ENCODE data around the gene PER1.

PER1 gene

DNA sequence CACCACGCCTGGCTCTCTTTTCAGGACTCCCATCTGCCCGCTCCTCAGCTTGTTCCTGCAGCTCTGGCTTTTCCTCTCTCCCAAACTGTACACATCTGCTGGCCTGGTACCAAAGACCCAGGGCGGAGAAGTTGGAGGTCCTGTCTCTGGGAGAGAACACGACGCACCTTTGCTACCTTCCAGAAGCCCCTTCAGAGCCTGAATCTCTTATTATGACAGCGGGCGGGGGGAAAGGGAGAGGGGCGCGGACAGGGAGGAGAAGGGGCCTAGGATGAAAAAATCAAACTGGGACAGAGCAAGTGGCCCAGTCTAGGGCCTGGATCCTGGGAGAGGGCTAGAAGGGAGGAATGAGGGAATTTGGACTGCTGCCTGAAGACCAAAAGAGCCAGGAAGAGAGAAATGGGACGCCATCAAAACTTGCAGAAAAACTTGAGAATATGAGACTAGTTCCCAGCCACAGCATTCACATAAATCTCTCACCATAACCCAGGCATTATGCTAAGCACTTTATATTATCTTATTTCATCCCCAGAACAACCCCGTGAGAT, 2.5 kb upstream of the PER1 start:
- no peak for DNase-seq (ENCODE audit: low read depth in 2 of 2, low spot score in 1 of 2)

DNA sequence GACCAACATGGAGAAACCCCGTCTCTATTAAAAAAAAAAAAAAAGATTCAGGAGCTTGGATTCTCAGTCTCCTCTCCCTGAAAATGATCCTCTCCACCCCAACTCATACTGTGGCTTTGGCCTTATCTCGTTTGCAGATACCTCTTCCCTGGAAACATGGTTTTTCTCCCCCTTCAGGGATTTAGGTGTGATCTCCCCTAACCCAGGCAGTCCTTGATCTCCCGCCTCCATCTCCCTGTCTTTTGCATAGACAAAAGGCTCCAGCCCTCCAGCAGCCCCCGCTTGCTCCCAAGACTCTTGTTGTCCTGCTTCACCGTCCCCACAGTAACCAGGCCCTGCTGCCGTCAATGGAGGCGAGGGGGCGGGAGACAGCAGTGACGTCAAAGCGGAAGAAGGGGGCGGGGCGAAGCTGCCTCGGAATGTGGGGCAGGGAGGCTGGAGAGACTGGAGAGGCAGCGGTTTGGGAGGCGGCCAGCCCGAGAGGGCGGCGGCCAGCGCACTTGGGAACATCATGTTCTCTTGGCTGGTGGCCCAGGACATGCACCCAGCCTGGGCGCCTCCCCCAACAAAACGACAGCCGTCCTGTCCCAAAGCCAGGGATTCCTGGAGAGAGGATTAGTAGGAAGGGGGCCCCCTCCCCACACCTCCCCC, 1.9 kb upstream of the PER1 start:
- DNase-seq (ENCODE audit: low read depth in 2 of 2, low spot score in 1 of 2): peak in 1 of 2 donors; percentile 80

DNA sequence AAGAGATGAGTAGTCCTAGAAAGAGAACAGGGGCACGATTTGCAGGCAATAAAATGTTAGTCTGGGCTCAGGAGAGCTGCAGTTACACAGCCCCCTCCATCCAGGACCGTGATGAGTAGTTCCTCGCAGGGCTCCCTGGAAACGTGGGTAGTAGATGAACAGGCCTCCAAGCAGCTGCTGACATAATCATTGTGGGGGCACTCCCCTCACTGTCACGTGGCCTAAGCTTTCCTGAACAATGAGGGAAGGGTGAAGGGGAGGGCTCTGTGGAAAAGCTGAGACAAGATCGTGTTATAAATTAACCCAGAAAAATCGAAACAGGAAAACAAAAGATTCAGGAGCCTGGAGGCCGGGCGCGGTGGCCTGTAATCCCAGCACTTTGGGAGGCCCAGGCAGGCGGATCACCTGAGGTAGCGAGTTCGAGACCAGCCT, 1.3 kb upstream of the PER1 start:
- no peak for DNase-seq (ENCODE audit: low read depth in 2 of 2, low spot score in 1 of 2)

DNA sequence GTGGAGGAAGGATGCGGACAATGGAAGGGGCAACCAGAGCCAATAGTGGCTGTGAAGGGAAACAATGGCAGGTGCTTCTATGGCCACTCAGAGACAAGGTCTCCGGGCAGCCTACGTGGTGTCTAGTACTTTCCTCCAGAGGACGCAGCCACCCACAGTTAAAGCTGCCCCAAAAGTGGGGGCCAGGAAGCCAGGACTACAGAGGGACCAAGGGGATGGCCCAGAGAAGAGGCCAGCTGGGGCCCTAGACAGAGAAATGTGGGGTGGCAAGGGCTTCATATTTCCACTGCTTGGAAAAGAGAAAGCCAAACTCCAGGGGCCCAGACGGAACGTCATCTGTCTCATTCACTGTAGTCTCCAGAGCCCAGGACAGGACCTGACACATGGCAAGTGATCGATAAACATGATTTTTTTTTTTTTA, 837 bp upstream of the PER1 start:
- no peak for DNase-seq (ENCODE audit: low read depth in 2 of 2, low spot score in 1 of 2)

DNA sequence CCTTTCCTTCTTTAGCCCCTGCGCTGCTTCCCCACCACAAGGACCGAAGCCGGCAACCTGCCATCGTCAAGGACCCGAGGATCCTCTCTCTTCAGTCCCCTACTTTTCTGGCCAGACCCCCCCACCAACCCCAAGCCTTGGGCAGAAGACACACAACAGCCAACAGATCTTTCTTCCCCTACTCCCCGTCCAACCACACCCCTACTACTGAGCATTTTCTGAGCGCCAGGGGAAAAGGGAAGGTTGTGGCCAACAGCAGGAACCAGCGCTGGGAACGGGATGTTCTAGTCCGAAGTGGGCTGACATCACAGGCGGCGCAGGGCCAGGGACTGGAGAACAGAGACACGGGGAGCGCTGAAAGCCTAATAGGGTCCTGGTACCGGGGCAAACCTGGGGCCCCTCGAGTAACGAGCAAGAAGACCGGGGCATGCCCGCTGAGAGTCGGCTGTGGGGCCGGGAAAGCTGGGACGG, 528 bp downstream of the PER1 start:
- DNase-seq (ENCODE audit: low read depth in 2 of 2, low spot score in 1 of 2): no peak

DNA sequence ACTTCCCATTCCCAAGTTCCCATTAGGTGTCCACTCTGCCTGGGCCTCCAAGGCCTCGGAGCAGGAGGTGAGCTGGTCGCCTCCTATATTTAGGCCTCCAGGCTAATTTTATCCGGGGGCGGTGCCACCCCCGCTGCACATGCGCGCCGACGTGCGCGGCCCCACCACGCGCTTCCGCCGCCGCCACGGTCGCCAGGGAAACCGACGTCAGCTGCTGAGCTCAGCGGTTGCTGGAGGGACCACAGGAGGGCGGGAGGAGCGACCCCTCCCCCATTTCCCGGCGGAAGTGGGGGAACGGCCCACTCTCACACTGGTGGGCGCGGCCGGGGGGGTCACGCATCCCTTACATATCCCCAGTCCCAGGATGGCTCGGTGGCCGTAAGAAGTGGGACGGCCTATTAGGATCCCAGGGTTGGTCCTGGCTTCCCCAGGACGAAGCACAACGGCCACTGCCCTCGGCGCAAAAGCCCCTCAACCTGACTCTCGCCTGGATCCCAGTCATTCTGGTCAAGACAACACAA, 1.0 kb downstream of the PER1 start:
- DNase-seq (ENCODE audit: low read depth in 2 of 2, low spot score in 1 of 2): peak; percentile 64 to 85

DNA sequence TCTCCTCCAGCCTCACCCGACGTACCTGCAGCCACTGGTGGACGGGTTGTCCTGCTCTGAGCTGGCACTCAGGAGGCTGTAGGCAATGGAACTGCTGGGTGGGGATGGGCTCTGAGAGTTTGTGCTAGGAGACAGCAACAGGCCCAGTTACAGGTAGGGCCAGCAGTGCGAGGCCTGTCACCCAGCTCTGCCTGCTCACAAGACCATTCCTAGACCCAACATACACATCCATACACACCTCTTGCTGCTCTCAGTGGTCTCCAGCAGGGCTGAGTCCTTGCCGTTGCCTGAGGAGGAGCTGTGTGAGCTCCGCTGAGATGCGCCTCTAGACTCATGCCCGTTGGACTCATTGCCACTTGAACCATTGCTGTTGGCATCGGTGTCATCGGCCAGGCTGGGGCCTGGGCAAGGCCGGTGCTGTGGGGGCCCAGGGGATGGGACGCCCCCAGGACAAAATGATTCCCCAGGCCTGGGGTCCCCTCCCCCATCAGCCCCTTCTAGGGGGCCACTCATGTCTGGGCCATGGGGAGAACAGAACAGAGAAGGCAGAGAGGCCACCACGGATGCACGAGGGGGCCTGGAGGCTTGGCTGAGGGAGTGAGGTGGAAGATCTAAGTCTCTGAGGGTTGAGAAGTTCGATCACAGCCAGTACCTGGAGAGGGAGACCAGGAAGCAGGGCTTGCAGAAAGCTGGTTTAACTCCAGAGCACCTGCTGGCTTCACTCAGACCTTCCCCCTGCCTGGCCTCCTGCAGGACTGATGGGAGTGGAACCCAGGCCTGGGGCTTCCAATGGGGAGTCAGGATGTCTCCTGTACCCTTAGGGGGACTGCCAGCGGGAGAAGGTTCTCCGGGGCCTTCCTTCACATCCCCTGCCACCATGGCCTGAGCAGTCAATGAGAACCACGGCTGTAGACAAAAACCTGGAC, 1.7 kb downstream of the PER1 start:
- no peak for DNase-seq (ENCODE audit: low read depth in 2 of 2, low spot score in 1 of 2)

DNA sequence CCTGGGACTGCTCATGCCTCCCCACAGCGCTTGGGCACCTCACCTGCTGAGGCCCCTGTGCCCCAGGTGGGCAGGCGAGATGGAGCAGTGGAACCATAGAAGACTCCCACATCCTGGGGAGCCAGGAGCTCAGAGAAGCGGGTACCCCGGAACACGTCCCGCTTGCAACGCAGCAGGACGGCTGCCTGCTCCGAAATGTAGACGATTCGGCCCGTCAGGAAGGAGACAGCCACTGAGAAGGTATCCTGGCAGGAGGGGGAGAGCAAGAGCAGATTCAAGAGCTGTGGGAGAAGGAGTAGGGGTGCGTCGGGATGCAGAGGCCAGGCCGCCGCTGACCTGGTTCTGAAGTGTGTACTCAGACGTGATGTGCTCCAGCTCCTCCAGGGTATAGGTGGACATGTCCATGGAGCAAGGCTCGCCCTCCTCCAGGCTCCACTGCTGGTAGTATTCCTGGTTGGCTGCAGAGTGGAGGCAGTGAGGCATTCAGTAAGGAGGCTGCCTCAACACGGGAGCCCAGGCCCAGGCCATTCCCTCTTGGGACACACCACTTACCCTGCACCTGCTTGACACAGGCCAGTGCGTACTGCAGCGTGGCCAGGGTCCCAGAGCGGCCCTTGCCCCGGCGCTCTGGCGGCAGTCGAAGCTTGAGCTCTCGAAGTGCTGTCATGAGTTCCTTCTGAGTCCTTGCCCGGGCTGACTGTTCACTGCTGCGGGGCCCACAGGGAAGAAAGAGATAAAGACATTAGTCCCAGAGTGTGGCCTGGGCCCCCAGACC, 2.6 kb downstream of the PER1 start:
- DNase-seq (ENCODE audit: low read depth in 2 of 2, low spot score in 1 of 2): no peak

DNA sequence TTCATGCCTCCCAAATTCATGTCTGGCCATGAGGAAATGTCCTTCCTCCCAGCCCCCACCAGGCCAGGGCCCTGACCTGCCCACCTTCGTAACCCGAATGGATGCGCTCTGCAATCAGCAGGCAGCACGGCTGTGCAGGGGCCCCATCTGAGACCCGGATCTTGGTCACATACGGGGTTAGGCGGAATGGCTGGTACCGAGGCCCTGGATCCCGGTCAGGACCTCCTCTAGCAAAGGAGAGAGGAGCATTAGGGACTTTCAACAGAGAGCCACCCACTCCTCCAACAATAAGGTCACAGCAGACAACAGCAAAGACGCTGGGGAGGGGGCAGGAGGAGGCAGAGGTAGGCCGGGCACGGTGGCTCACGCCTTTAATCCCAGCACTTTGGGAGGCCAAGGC, 3.6 kb downstream of the PER1 start:
- DNase-seq (ENCODE audit: low read depth in 2 of 2, low spot score in 1 of 2): no peak

DNA sequence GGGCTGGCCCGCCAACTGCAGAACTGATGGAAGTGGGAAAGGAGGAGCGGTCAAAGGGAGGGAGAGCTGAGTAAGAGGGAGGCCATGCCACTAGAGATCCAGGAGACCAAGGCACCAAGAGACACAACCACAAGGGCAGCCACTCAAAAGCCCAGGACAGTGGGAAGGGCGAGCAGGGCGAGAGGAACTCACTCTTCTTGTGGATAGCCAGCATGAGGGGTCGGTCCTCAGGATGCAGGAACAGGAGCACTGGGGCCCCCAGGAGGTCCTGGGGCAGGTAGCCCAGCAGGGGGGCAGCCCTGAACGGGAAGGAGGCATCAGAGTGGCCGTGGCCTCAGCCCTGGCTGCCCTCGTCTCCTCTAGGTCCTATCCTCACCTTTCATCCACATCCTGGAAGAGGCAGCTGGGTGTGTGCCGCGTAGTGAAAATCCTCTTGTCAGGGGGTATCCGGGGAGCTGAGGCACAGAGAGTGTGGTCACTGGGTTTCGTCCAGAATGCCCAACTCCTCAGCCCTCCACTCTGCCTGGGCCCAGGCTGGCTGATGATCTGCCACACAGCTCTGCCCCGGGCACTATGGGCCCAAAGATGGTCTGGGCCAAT, 4.3 kb downstream of the PER1 start:
- no peak for DNase-seq (ENCODE audit: low read depth in 2 of 2, low spot score in 1 of 2)

DNA sequence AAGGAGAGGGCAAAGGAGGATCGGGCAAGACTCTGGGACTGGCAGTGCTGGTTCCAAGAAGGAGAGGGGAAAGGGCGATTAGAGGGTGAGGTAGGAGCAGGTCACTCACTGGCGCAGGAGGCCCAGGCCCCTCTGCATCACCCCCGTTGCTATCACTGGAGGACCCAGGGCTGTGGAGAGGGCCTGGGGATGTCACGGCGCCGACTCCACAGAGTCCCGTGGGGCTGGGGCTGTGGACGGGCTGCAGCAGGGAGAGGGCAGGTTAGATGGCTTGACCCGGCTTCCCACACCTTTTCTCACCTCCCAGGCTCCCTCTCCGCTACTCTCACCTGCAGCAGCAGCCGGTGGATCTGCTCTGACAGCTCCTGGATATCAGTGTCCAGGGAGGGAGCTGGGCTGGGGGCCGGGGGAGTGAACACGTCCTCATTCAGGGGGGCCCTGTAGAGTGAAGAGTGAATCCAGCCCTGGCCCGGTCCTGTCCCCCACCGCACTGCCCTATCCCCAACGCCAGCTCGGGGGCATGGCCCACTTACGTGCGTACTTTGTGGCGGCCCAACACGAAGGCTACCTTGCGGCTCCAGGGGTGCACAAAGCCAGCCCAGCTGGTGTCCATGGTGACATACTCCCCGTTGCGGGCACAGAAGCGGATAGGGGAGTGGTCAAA, 4.9 kb downstream of the PER1 start:
- DNase-seq (ENCODE audit: low read depth in 2 of 2, low spot score in 1 of 2): no peak

DNA sequence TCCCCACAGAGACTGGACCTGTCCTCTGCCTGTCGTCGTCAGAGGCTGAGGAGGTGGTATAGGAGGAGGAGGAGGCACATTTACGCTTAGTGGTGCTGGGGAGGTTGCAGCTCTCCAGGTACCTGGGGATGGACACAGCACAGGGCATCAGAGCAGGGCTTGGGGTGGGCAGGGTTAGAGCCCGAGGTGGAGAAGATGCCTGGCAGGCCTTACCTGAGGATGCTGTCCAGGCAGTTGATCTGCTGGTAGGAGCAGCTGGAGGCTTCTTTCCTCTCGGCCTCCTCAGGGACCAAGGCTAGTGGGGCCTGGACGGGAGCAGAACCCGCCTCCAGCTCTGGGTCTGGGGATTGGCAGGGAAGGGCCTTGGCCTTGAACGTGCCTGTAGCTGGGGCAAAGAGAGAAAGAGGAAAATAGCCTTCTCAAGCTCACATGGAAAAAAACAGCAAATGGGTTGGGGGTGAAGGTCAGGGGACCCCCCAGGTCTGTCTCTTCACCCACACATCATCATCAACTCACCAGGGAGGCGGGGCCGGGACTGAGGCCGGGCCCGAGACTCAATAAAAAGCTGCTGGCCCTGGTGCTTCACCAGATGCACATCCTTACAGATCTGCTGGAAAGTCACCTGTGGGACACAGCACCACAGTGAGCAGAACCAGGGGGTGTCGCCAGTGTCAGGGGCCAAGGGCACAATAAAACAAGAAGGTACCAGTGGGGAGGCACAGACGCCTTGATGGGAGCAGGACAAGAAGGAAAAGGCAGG, 5.6 kb downstream of the PER1 start:
- DNase-seq (ENCODE audit: low read depth in 2 of 2, low spot score in 1 of 2): no peak

DNA sequence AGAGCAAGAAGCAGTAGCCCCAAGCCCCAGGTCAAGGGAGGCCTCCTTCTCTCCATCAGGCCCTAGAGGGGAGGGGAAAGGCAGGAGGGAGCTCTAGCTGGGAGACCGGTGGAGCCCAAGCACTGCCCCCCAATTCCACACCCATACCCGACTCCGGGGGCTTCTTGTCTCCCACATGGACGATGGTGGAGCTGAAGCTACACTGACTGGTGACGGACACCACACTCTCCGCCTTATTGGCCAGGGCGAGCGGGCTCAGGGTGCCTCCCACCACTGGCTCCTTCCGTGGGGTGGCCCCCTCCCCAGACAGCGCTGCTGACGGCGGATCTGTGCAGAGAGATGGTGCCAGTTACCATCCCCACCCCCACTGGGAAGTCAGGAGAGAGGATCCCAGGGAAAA, 6.4 kb downstream of the PER1 start:
- DNase-seq (ENCODE audit: low read depth in 2 of 2, low spot score in 1 of 2): no peak

DNA sequence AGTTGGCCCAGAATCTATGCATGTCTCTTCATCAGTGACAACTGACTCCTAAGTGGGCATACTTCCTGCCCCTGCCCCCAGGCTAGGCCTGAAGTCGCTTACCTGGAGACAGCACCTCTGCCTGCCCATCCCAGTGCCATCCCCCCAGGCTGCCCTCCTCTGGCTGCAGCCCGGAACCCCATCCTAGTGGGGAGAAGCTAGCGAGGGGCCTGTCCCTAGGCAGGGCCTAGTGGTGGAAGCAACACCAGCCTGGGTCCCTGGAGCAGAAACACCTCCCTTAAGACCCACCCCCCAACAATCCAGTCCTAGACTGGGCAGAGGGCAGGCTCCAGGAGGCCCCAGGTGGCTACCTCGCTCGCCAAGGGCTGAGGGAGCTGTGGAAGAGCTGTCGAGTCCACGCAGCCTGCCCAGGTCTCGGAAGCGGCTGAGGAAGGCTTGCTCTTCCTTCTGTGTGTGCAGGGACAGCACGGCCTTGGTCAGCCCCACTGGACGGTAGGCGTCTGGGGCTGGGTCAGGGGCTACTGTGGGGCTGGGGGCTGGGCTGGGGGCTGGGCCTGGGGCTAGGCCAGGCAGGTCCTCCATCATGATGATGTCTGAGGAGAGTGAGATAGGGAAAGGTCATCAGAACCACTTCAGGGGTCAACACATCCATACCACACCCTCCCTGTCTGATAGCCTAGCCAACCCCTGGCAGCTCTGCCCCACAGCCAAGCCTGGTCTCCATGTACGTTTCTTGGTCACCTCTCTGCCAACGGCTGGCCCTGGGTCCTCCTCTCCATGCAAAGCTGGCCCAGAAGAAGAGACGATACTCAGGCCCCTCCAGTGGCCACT, 7.6 kb downstream of the PER1 start:
- no peak for DNase-seq (ENCODE audit: low read depth in 2 of 2, low spot score in 1 of 2)

DNA sequence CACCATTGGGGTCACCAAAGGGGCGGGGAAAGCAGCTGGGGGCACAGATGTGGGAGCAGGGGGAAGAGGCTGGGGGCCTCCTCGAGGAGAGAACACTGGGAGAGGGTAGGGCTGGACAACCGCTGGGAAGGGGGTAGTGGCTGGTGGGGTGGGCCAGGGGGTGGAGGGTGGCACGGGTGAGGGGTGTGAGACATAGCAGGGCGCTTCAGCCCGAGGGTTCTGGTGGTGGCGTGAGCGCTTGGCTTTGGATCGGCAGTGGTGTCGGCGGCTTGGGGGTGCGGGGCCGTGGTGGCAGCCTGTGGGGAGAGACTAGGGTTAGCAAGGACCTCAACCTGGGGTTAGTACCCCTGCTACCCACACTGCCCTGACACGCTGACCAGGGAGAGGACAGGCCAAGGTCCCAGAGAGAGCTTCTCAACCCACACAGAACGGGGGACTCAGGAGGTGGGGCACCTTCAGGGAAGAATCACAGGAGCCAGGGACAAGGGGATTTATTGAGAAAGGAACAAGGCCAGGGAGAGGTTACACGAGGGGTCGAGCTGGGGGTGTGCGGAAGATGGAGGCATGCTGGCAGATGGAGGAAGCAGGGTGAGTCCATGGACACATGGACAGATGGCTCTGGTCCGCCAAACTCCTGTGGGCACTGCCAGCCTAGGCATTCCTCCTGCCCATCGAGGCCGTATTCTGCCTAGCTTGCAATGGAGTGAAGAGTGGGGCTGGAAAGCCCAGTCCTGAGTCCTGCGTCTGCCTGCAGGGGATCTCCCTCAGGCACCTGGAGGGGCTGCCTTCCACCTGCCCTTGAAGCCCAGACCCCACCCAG, 8.4 kb downstream of the PER1 start:
- DNase-seq (ENCODE audit: low read depth in 2 of 2, low spot score in 1 of 2): no peak

DNA sequence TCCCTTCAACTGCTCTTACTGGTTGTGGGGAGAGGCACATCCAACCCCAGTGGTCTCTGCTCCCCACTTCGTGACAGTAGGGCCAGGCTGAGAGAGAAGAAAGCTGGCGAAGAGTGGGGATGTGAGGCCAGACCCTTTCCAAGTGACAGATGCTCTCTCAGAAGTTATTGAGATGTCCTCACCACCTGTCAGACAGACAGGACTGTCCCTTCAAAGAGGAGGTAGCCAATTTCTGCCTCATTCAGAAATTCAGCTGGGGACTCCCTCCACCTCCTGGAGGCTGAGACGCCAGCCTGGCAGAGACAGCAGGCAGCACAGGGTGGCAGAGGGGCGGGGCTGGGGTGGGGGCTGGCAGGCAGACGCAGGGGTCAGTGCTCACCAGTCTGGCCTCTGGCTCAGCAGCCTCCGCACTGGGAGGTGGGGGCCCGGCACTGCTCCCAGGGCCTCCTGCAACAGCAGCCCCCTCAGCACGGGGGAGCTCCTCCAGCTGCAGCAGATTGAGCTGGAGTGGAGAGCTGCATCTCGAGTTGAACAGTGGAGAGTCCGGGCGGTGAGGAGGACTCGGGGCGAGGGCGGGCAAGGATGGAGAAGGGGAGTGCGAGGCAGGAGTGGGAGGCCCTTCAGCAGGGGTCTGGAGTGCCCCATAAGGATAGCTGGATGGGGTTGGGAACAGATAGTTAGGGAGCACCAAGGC, 9.2 kb downstream of the PER1 start:
- no peak for DNase-seq (ENCODE audit: low read depth in 2 of 2, low spot score in 1 of 2)
